Sigmoid colon (tissue), 4 donors: ENCODE data around the gene MTMR4.

Source experiments
- CTCF ChIP-seq, 4 experiments: fragments of 450-650 bp in 3 of 4; fragments of 200-600 bp in 1 of 4; IDR thresholded peaks; one replicate each; pipeline ENCODE4 v1.5.1; 2016 to 2019; ENCODE audit warnings: antibody characterized with exemption in 4 of 4, mild to moderate bottlenecking in 3 of 4, moderate library complexity in 2 of 4
- EP300 ChIP-seq, 4 donors: sonication (generic); formaldehyde crosslinking; IDR thresholded peaks; one replicate each; pipeline ENCODE4 v1.6.1; 2017; ENCODE audit warnings: antibody characterized with exemption in 4 of 4
- POLR2A ChIP-seq, 2 donors: fragments of 450-650 bp; IDR thresholded peaks; one replicate each; pipeline ENCODE4 v1.6.1; 2016; ENCODE audit warnings: antibody characterized with exemption in 2 of 2, mild to moderate bottlenecking in 2 of 2, moderate library complexity in 2 of 2

- TF ChIP-seq POLR2A (IDR thresholded peaks at IDR 0.05) = no peak
- TF ChIP-seq CTCF (IDR thresholded peaks at IDR 0.05) = no peak
- TF ChIP-seq EP300 (IDR thresholded peaks at IDR 0.05) = no peak
These were observed 12.9 kb upstream of the MTMR4 start for GRCh38 chr17:58527306-58527705.
